ENCODE results near the gene PHF19. TPM values are rescaled to one million over a fixed set of nuclear protein-coding genes. Genes with fewer than 3 reads are reported as not detected.

PHF19 gene
- total RNA-seq, 1 donor from 2014 or later = 18.9 TPM

DNA sequence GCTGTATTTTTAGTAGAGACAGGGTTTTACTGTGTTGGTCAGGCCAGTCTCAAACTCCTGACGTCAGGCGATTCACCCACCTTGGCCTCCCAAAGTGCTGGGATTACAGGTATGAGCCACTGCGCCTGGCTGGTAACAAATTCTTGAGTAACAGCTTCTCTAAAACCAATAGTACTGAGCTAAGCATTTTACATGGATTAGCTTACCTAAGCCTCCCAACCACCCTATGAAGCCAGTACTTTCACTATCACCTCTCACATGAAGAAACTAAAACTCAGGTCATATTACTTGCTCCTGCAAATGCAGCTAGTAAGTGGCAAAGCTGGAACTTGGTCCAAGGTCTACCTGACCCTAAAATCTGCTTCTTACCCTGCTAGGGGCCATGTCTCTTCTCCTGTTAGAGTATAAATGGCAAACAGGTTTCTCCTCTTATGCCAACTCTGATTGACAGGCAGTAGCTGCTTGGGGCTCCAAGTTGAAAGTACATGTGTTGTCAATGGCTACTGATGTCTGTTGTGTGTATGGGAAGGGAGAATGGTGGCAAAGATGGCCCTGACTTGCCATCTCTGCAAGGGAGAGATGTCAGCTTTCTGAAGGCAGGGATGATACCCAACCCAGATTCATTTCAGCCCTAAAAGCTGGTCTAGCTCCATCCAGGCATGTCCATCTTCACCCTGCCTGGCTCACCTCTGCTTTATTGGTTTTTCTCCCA lies 4.0 kb downstream of the PHF19 start:
- Mint-ChIP-seq H3K9me3 (ENCODE audit: unreplicated experiment) (peaks cover 9% of the 10 kb centered on the region), H3K36me3 (ENCODE audit: unreplicated experiment) (no peaks in the 10 kb centered on the region), H3K4me1 (ENCODE audit: low read depth, unreplicated experiment) (peaks cover 5% of the 10 kb centered on the region), H3K4me3 (ENCODE audit: unreplicated experiment) (no peak overlapping the region), H3K27me3 (ENCODE audit: unreplicated experiment) (peaks cover 6% of the 10 kb centered on the region), H3K27ac (ENCODE audit: unreplicated experiment) (no peak overlapping the region)
- TF ChIP-seq, protein P1, sequence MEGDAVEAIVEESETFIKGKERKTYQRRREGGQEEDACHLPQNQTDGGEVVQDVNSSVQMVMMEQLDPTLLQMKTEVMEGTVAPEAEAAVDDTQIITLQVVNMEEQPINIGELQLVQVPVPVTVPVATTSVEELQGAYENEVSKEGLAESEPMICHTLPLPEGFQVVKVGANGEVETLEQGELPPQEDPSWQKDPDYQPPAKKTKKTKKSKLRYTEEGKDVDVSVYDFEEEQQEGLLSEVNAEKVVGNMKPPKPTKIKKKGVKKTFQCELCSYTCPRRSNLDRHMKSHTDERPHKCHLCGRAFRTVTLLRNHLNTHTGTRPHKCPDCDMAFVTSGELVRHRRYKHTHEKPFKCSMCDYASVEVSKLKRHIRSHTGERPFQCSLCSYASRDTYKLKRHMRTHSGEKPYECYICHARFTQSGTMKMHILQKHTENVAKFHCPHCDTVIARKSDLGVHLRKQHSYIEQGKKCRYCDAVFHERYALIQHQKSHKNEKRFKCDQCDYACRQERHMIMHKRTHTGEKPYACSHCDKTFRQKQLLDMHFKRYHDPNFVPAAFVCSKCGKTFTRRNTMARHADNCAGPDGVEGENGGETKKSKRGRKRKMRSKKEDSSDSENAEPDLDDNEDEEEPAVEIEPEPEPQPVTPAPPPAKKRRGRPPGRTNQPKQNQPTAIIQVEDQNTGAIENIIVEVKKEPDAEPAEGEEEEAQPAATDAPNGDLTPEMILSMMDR (IDR thresholded peaks at IDR 0.05; ENCODE audit: partially characterized antibody, unreplicated experiment) = no peak
- DNase-seq = no peak

DNA sequence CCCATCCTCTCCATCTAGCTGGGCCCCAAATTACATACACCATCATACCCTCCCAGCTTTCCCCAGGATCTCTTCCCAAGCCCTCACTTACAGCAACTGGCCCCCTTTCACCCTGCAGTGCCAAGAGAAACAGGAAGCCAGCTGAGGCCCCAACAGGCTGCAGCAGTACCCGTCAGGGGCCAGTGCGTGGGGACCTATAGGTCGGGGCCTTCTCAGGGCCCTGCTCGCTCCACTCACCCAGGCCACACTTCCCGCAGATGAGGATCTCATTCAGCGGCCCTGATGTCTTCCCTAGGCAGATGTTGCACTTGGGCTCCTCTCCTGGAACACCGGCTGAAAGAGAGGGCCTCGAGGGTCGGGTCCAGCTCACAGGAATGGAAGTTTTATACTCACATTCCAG lies 6.8 kb downstream of the PHF19 start:
- Mint-ChIP-seq H3K4me1 (ENCODE audit: low read depth, unreplicated experiment) (peaks cover 4% of the 10 kb centered on the region), H3K27ac (ENCODE audit: unreplicated experiment) (no peak overlapping the region), H3K4me3 (ENCODE audit: unreplicated experiment) (no peak overlapping the region), H3K27me3 (ENCODE audit: unreplicated experiment) (peaks cover 3% of the 10 kb centered on the region), H3K9me3 (ENCODE audit: unreplicated experiment) (peaks cover 4% of the 10 kb centered on the region), H3K36me3 (ENCODE audit: unreplicated experiment) (no peaks in the 10 kb centered on the region)
- DNase-seq = no peak
- TF ChIP-seq, protein P1 (IDR thresholded peaks at IDR 0.05; ENCODE audit: partially characterized antibody, unreplicated experiment) = no peak

DNA sequence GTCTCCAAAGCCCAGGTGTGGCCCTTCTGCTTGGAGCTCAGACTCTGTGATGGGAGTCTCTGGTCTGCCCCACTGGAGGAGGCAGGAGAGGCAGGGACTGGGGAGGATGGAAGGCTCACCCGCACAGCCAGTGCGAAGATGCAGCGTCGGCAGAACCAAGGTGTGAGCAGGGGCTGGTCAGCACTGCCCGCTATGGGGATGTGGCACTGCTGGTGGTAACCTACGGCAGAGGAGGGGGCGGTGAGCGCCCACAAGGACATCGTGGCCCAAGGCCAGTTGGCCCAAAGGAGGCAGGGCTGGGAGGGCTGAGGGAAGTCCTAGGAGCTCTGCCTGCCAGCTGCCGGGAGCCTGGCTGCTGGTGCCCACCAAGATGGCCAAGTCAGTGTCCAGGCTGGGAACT lies 7.3 kb downstream of the PHF19 start:
- H3K27me3 Mint-ChIP-seq (ENCODE audit: unreplicated experiment) = peaks cover 3% of the 10 kb centered on the region
- no peak overlapping the region for H3K4me3 Mint-ChIP-seq (ENCODE audit: unreplicated experiment)
- no peaks in the 10 kb centered on the region for H3K36me3 Mint-ChIP-seq (ENCODE audit: unreplicated experiment)
- peaks cover 4% of the 10 kb centered on the region for H3K9me3 Mint-ChIP-seq (ENCODE audit: unreplicated experiment)
- no peak overlapping the region for H3K27ac Mint-ChIP-seq (ENCODE audit: unreplicated experiment)
- no peak for DNase-seq
- peaks cover 4% of the 10 kb centered on the region for H3K4me1 Mint-ChIP-seq (ENCODE audit: low read depth, unreplicated experiment)
- TF ChIP-seq, protein P1 (IDR thresholded peaks at IDR 0.05; ENCODE audit: partially characterized antibody, unreplicated experiment) = no peak

DNA sequence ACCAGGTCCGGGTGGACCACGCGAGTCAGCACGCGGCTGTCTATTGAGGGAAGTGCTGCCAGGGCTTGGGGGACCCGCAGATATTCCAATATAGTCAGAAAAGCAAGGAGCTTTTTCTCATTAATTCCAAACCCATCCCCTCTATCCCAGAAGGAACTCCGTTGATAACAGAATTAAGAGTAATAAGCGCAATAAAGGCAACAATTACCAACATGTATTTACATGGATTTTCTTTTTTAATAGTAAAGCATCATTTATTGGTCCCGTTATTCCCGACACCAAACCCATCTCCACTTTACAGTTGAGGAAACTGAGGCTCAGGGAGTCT lies 7.7 kb downstream of the PHF19 start:
- no peak for DNase-seq
- H3K4me3 Mint-ChIP-seq (ENCODE audit: unreplicated experiment) = peak overlapping the region; percentile 85
- TF ChIP-seq, protein P1 (IDR thresholded peaks at IDR 0.05; ENCODE audit: partially characterized antibody, unreplicated experiment) = no peak
- no peaks in the 10 kb centered on the region for H3K36me3 Mint-ChIP-seq (ENCODE audit: unreplicated experiment)
- H3K4me1 Mint-ChIP-seq (ENCODE audit: low read depth, unreplicated experiment) = peaks cover 4% of the 10 kb centered on the region
- peaks cover 3% of the 10 kb centered on the region for H3K27me3 Mint-ChIP-seq (ENCODE audit: unreplicated experiment)
- peak overlapping the region; percentile 76 for H3K27ac Mint-ChIP-seq (ENCODE audit: unreplicated experiment)
- H3K9me3 Mint-ChIP-seq (ENCODE audit: unreplicated experiment) = peaks cover 4% of the 10 kb centered on the region

DNA sequence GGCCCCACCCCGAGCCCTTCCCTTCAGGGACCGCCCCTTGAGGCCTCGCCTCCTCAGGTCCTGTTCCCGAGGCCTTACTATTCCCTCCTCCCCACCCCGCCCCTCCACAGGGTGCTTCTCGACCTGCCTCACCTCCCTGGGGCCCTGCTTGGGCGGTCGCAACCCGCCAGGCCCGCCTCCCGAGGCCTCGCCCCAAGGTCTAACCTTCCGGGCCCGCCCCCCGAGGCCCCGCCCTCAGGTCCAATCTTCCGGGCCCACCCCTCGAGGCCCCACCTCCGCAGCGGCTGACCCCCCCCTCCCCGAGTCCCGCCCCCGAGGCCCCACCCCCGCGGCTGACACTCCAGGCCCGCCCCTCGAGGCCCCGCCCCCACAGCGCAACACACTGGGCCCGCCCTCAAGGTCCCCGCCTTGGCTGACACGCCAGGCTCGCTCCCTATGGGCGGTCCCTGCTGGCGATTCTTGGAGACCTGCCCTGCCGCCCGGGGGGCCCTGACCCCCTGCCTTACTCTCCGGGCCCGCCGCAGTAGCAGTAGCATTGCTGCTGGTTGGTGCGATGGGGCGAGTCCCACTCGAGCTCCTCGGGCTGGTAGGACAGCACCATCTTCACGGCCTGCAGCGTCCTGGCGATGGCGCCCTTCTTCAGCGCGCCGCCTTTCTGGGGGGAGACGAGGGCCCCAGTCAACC lies 8.2 kb downstream of the PHF19 start:
- peaks cover 4% of the 10 kb centered on the region for H3K9me3 Mint-ChIP-seq (ENCODE audit: unreplicated experiment)
- DNase-seq = peak; percentile 98
- peak overlapping the region; percentile 85 for H3K4me3 Mint-ChIP-seq (ENCODE audit: unreplicated experiment)
- peaks cover 2% of the 10 kb centered on the region for H3K27me3 Mint-ChIP-seq (ENCODE audit: unreplicated experiment)
- peak overlapping the region; percentile 76 for H3K27ac Mint-ChIP-seq (ENCODE audit: unreplicated experiment)
- no peaks in the 10 kb centered on the region for H3K36me3 Mint-ChIP-seq (ENCODE audit: unreplicated experiment)
- TF ChIP-seq, protein P1 (IDR thresholded peaks at IDR 0.05; ENCODE audit: partially characterized antibody, unreplicated experiment) = no peak
- H3K4me1 Mint-ChIP-seq (ENCODE audit: low read depth, unreplicated experiment) = peaks cover 4% of the 10 kb centered on the region
